DND-41 (cell line): ENCODE results near the gene DDX11.

Experiments used
- ATAC-seq: fragments of 200-7000 bp; cut with Tn5 transposase; 3 replicates; pipeline ENCODE4 v1.9.1; 2021; ENCODE audit warnings: low read depth; ENCODE audit not compliant: insufficient read depth
- DNase-seq: peaks from one replicate; pipeline ENCODE4 v3.0.0-alpha.2; 2020
- H2AFZ ChIP-seq: 2 replicates; pipeline ENCODE4 v1.6.0; 2012; ENCODE audit warnings: low read depth, low read length
- H3K27ac ChIP-seq: 2 replicates; pipeline ENCODE4 v1.5.1; 2012; ENCODE audit warnings: low read length, inconsistent platforms
- H3K27me3 ChIP-seq: fragments of 200-600 bp; sonication (generic); 2 replicates; pipeline ENCODE4 v1.6.0; 2012; ENCODE audit warnings: low read length, mild to moderate bottlenecking, inconsistent platforms; ENCODE audit not compliant: insufficient read depth, poor library complexity
- H3K36me3 ChIP-seq: 2 replicates; pipeline ENCODE4 v1.5.1; 2012; ENCODE audit warnings: low read length, inconsistent platforms; ENCODE audit not compliant: insufficient read depth
- H3K4me1 ChIP-seq: 2 replicates; pipeline ENCODE4 v1.5.1; 2012; ENCODE audit warnings: mild to moderate bottlenecking, low read length; ENCODE audit not compliant: insufficient read depth
- H3K4me2 ChIP-seq: 2 replicates; pipeline ENCODE4 v1.6.0; 2012; ENCODE audit warnings: mild to moderate bottlenecking, moderate library complexity, low read length, inconsistent platforms; ENCODE audit not compliant: insufficient read depth
- H3K4me3 ChIP-seq, 2 experiments: fragments of 200-600 bp in 1 of 2; shearing (Covaris generic) in 1 of 2; 2 replicates each; pipeline ENCODE4 v1.5.1; 2012 to 2016; ENCODE audit warnings: inconsistent platforms in 2 of 2, low read length in 2 of 2, mild to moderate bottlenecking in 2 of 2, low read depth in 1 of 2, moderate library complexity in 1 of 2
- H3K79me2 ChIP-seq: 2 replicates; pipeline ENCODE4 v1.6.0; 2012; ENCODE audit warnings: low read length, inconsistent platforms; ENCODE audit not compliant: insufficient read depth
- H3K9ac ChIP-seq: 2 replicates; pipeline ENCODE4 v1.6.0; 2012; ENCODE audit warnings: low read depth, mild to moderate bottlenecking, inconsistent platforms, low read length, moderate library complexity
- H3K9me3 ChIP-seq: 2 replicates; pipeline ENCODE4 v1.5.1; 2012; ENCODE audit warnings: low read length, moderate library complexity, mild to moderate bottlenecking, inconsistent platforms; ENCODE audit not compliant: insufficient read depth, severe bottlenecking
- H4K20me1 ChIP-seq: 2 replicates; pipeline ENCODE4 v1.6.0; 2012; ENCODE audit warnings: low read length; ENCODE audit not compliant: insufficient read depth
- CTCF ChIP-seq: IDR thresholded peaks from 2 replicates; pipeline ENCODE4 v1.5.1; 2012; ENCODE audit warnings: borderline replicate concordance, low read length, moderate library complexity, mild to moderate bottlenecking; ENCODE audit not compliant: poor library complexity, severe bottlenecking; ENCODE audit errors: extremely low read depth
- EZH2 ChIP-seq: IDR thresholded peaks from 3 replicates; pipeline ENCODE4 v1.6.1; 2012; ENCODE audit warnings: borderline replicate concordance, low read depth, mild to moderate bottlenecking, moderate library complexity, low read length, inconsistent platforms; ENCODE audit not compliant: severe bottlenecking

The DDX11 gene

GRCh38 chr12:31117203-31118011, 43.7 kb downstream of the DDX11 start:
- Histone ChIP-seq H3K4me2 (no peak overlapping the region), H3K4me1 (no peaks in the 10 kb centered on the region), H3K9me3 (no peaks in the 10 kb centered on the region), H2AFZ (no peak overlapping the region), H3K9ac (no peak overlapping the region), H3K27ac (no peak overlapping the region), H3K79me2 (no peaks in the 10 kb centered on the region), H3K27me3 (no peaks in the 10 kb centered on the region), H3K36me3 (no peaks in the 10 kb centered on the region), H3K4me3 (no peak overlapping the region), H4K20me1 (no peaks in the 10 kb centered on the region)
- ATAC-seq: no peak
- DNase-seq: no peak
- no peak for TF ChIP-seq EZH2
- TF ChIP-seq CTCF: peak; percentile 8

GRCh38 chr12:31118347-31119191, 44.9 kb downstream of the DDX11 start:
- no peaks in the 10 kb centered on the region for H3K4me1 ChIP-seq
- ATAC-seq (no peak), DNase-seq (no peak)
- no peaks in the 10 kb centered on the region for H3K36me3 ChIP-seq
- H4K20me1 ChIP-seq: no peaks in the 10 kb centered on the region
- H3K27me3 ChIP-seq: no peaks in the 10 kb centered on the region
- no peak overlapping the region for H3K4me3 ChIP-seq
- TF ChIP-seq CTCF (no peak), EZH2 (no peak)
- no peaks in the 10 kb centered on the region for H3K9me3 ChIP-seq
- no peaks in the 10 kb centered on the region for H3K79me2 ChIP-seq
- H3K4me2 ChIP-seq: no peak overlapping the region
- H3K9ac ChIP-seq: no peak overlapping the region
- no peak overlapping the region for H2AFZ ChIP-seq
- no peak overlapping the region for H3K27ac ChIP-seq

GRCh38 chr12:31119192-31119802, 45.6 kb downstream of the DDX11 start:
- ATAC-seq (no peak), DNase-seq (no peak)
- Histone ChIP-seq H3K36me3 (no peaks in the 10 kb centered on the region), H3K9me3 (no peaks in the 10 kb centered on the region), H3K4me2 (no peak overlapping the region), H3K27me3 (no peaks in the 10 kb centered on the region), H3K27ac (no peak overlapping the region), H2AFZ (no peak overlapping the region), H4K20me1 (no peaks in the 10 kb centered on the region), H3K4me1 (no peaks in the 10 kb centered on the region), H3K9ac (no peak overlapping the region), H3K4me3 (no peak overlapping the region), H3K79me2 (no peaks in the 10 kb centered on the region)
- no peak for TF ChIP-seq CTCF
- TF ChIP-seq EZH2: no peak
